Measurements from ENCODE around the gene SH2D3A. TPM values are rescaled to one million over a fixed set of nuclear protein-coding genes. Genes with fewer than 3 reads are reported as not detected.
"Not testable (repeated sequence)": the region's sequence is repeated elsewhere in the genome, so short reads cannot be mapped to it uniquely, and the experiment has no call there.

Gene SH2D3A
- total RNA-seq, 1 experiment from 2014 or later, result 17.9 TPM

DNA sequence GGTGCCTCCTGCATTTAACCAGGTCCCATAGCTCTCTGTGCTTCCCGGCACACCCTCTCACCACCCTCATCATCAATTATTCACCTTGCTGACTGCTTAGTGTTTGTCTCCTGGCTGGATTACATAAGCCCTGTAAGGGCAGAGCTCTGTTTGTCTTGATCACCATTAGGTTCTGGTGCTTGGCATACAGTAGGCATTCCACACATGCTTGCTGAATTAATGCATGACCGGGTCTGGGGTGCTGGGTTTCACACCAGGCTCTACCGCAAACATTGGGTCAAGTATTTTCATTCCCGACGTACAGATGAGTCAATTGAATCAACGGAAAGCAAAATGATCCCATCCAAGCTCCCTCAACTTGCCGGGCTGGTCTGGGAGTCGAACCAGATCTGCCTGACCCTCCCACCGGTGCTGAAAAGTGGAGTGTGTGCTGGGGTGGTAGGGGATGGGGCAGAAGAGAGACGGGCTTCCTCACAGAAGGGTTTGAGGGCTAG is 33.8 kb upstream of the SH2D3A start:
- Histone ChIP-seq H4K20me1 (ENCODE audit: control insufficient read depth, insufficient read depth, insufficient read length) (no peaks in the 10 kb centered on the region), H4K91ac (ENCODE audit: insufficient read length, low read depth, low read length) (peak overlapping the region; percentile 33), H3K27me3 (ENCODE audit: insufficient read depth, low read length) (no peaks in the 10 kb centered on the region), H2AK5ac (ENCODE audit: insufficient read length, low read length) (no peak overlapping the region), H2BK20ac (ENCODE audit: low read depth, low read length, poor library complexity, severe bottlenecking) (peak overlapping the region; percentile 46), H3K4ac (ENCODE audit: low read depth, low read length) (no peak overlapping the region; the same call in 1 of the 2 replicates), H3K79me1 (ENCODE audit: insufficient read depth, low read depth, low read length, poor library complexity, severe bottlenecking) (no peaks in the 10 kb centered on the region), H3K27ac (ENCODE audit: insufficient read length, low read depth, low read length) (peak overlapping the region; percentile 74), H3K4me1 (ENCODE audit: insufficient read depth, low read length) (peaks cover 2% of the 10 kb centered on the region; the same call in 1 of the 2 replicates), H2BK120ac (ENCODE audit: low read depth, low read length, poor library complexity, severe bottlenecking) (no peak overlapping the region), H4K8ac (replicated peaks; ENCODE audit: insufficient read length, low read depth, low read length) (peak overlapping the region; percentile 27), H2BK12ac (ENCODE audit: insufficient read length, low read depth, low read length) (peak overlapping the region; percentile 36), H2BK5ac (ENCODE audit: insufficient read length, low read length) (no peak overlapping the region), H3K79me2 (ENCODE audit: insufficient read depth, low read length) (no peaks in the 10 kb centered on the region), H3K56ac (ENCODE audit: insufficient read length, low read depth, low read length) (peak overlapping the region; percentile 71), H2BK15ac (ENCODE audit: low read depth, low read length) (no peak overlapping the region), H3K23me2 (ENCODE audit: insufficient read length, low read depth, low read length, poor library complexity, severe bottlenecking) (peaks cover 5% of the 10 kb centered on the region), H3K9ac (ENCODE audit: extremely low read depth, insufficient read length, low read length) (peak overlapping the region; percentile 8), H4K5ac (ENCODE audit: insufficient read length, low read depth, low read length) (peak overlapping the region; percentile 57), H3K9me3 (ENCODE audit: control insufficient read depth, low read depth, low read length) (no peaks in the 10 kb centered on the region), H2AFZ (ENCODE audit: low read length) (peak overlapping the region; percentile 79), H3K23ac (ENCODE audit: insufficient read length, low read depth, low read length) (no peak overlapping the region), H3K18ac (ENCODE audit: insufficient read length, low read depth, low read length) (peak overlapping the region; percentile 92), H3T11ph (ENCODE audit: low read length) (no peak overlapping the region), H3K4me2 (ENCODE audit: insufficient read depth, insufficient read length, low read length) (peak overlapping the region; percentile 57), H3K14ac (ENCODE audit: insufficient read depth, low read length) (peak overlapping the region; percentile 65; the same call in 1 of the 2 replicates)
- peaks cover 0 to 57% of the 10 kb centered on the region in 2 experiments; a peak in 3 of 5 replicates for H3K9me3 Mint-ChIP-seq
- WGBS (ENCODE audit: extremely low coverage, insufficient read length, low lambda C conversion rate), result no CpG with 5 or more reads among the region's 10 CpGs
- H3K4me1 Mint-ChIP-seq, result peaks cover 15 to 16% of the 10 kb centered on the region in 2 experiments
- no peak overlapping the region for H3K4me3 Mint-ChIP-seq
- peak; percentile 30 for DNase-seq
- TF ChIP-seq, protein P1, sequence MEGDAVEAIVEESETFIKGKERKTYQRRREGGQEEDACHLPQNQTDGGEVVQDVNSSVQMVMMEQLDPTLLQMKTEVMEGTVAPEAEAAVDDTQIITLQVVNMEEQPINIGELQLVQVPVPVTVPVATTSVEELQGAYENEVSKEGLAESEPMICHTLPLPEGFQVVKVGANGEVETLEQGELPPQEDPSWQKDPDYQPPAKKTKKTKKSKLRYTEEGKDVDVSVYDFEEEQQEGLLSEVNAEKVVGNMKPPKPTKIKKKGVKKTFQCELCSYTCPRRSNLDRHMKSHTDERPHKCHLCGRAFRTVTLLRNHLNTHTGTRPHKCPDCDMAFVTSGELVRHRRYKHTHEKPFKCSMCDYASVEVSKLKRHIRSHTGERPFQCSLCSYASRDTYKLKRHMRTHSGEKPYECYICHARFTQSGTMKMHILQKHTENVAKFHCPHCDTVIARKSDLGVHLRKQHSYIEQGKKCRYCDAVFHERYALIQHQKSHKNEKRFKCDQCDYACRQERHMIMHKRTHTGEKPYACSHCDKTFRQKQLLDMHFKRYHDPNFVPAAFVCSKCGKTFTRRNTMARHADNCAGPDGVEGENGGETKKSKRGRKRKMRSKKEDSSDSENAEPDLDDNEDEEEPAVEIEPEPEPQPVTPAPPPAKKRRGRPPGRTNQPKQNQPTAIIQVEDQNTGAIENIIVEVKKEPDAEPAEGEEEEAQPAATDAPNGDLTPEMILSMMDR (conservative IDR thresholded peaks at IDR 0.05), result no peak
- peaks cover 7% of the 10 kb centered on the region for H3K27me3 Mint-ChIP-seq (ENCODE audit: low read depth)
- no peak overlapping the region for H3K27ac Mint-ChIP-seq
- H3K36me3 Mint-ChIP-seq (ENCODE audit: insufficient read depth in 1 of 3, low read depth in 3 of 3), result peaks cover 0 to 4% (median 0%) of the 10 kb centered on the region in 3 experiments; a peak in 2 of 7 replicates

DNA sequence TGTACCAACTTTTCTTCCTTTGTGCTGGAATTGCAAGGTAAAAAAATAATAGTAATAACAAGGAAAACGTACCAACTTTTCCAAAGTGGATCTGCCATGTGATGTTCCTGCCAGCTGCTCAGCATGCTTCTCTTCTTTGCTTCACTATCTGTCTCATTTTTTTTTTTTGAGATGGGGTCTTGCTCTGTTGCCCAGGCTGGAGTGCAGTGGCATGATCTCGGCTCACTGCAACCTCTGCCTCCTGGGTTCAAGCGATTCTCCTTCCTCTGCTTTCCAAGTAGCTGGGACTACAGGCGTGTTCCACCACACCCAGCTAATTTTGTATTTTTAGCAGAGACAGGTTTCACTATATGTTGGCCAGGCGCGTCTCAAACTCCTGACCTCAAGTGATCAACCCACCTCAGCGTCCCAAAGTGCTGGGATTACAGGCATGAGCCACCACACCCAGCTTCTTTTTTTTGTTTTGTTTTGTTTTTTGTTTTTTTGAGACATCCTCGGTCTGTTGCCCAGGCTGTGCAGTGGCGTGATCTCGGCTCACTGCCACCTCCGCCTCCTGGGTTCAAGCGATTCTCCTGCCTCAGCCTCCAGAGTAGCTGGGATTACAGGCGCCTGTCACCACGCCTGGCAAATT is 33.0 kb upstream of the SH2D3A start:
- H3K23me2 ChIP-seq (ENCODE audit: insufficient read length, low read depth, low read length, poor library complexity, severe bottlenecking); H3K27me3 ChIP-seq (ENCODE audit: insufficient read depth, low read length); H2BK12ac ChIP-seq (ENCODE audit: insufficient read length, low read depth, low read length); DNase-seq; H4K8ac ChIP-seq (replicated peaks; ENCODE audit: insufficient read length, low read depth, low read length); H2BK5ac ChIP-seq (ENCODE audit: insufficient read length, low read length); H3K27me3 Mint-ChIP-seq (ENCODE audit: low read depth); H3K9me3 ChIP-seq (ENCODE audit: control insufficient read depth, low read depth, low read length); H3K14ac ChIP-seq (ENCODE audit: insufficient read depth, low read length); H3K27ac Mint-ChIP-seq; H2BK20ac ChIP-seq (ENCODE audit: low read depth, low read length, poor library complexity, severe bottlenecking); H2AFZ ChIP-seq (ENCODE audit: low read length); H3K18ac ChIP-seq (ENCODE audit: insufficient read length, low read depth, low read length); H4K20me1 ChIP-seq (ENCODE audit: control insufficient read depth, insufficient read depth, insufficient read length); H3K56ac ChIP-seq (ENCODE audit: insufficient read length, low read depth, low read length); H4K91ac ChIP-seq (ENCODE audit: insufficient read length, low read depth, low read length); H3K79me2 ChIP-seq (ENCODE audit: insufficient read depth, low read length); H3K4me2 ChIP-seq (ENCODE audit: insufficient read depth, insufficient read length, low read length); H3K4me3 Mint-ChIP-seq; H4K5ac ChIP-seq (ENCODE audit: insufficient read length, low read depth, low read length); H3K36me3 Mint-ChIP-seq (ENCODE audit: insufficient read depth in 1 of 3, low read depth in 3 of 3); H3K23ac ChIP-seq (ENCODE audit: insufficient read length, low read depth, low read length); H2BK120ac ChIP-seq (ENCODE audit: low read depth, low read length, poor library complexity, severe bottlenecking); H3T11ph ChIP-seq (ENCODE audit: low read length); H3K4me1 ChIP-seq (ENCODE audit: insufficient read depth, low read length); H2BK15ac ChIP-seq (ENCODE audit: low read depth, low read length); H3K9ac ChIP-seq (ENCODE audit: extremely low read depth, insufficient read length, low read length); H3K4ac ChIP-seq (ENCODE audit: low read depth, low read length); H3K79me1 ChIP-seq (ENCODE audit: insufficient read depth, low read depth, low read length, poor library complexity, severe bottlenecking); H2AK5ac ChIP-seq (ENCODE audit: insufficient read length, low read length): not testable (repeated sequence)
- Mint-ChIP-seq H3K4me1 (peaks cover 15 to 16% of the 10 kb centered on the region in 2 experiments), H3K9me3 (peaks cover 0 to 58% of the 10 kb centered on the region in 2 experiments; a peak in 3 of 5 replicates)
- WGBS (ENCODE audit: extremely low coverage, insufficient read length, low lambda C conversion rate), result no CpG with 5 or more reads among the region's 14 CpGs
- H3K27ac ChIP-seq (ENCODE audit: insufficient read length, low read depth, low read length), result peak overlapping the region; percentile 74
